GM18499 (cell line): ENCODE data around the gene NEO1.

Experiments
- ATAC-seq: cut with Tn5 transposase; IDR thresholded peaks from one replicate; pipeline ENCODE4 v1.9.1; 2021; ENCODE audit warnings: moderate number of reproducible peaks; ENCODE audit not compliant: insufficient read depth, unreplicated experiment

NEO1 gene

GRCh38 chr15:73247331-73247730 lies 195.1 kb downstream of the NEO1 start:
- no peak for ATAC-seq

GRCh38 chr15:73249499-73249898 lies 197.2 kb downstream of the NEO1 start:
- no peak for ATAC-seq

GRCh38 chr15:73254598-73254997 lies 202.3 kb downstream of the NEO1 start:
- ATAC-seq = no peak

- no peak for ATAC-seq
These were observed 206.2 kb downstream of the NEO1 start for GRCh38 chr15:73258271-73259108.

GRCh38 chr15:73264881-73265280 lies 212.6 kb downstream of the NEO1 start:
- no peak for ATAC-seq

- ATAC-seq = no peak
These were observed 213.4 kb downstream of the NEO1 start for GRCh38 chr15:73265536-73266153.

- ATAC-seq = no peak
These were observed 216.2 kb downstream of the NEO1 start for GRCh38 chr15:73268457-73268856.

GRCh38 chr15:73270366-73271097 lies 218.3 kb downstream of the NEO1 start:
- no peak for ATAC-seq

GRCh38 chr15:73273181-73274002 lies 221.1 kb downstream of the NEO1 start:
- no peak for ATAC-seq

- ATAC-seq = no peak
These were observed 223.6 kb downstream of the NEO1 start for GRCh38 chr15:73275862-73276261.

- no peak for ATAC-seq
These were observed 230.5 kb downstream of the NEO1 start for GRCh38 chr15:73282567-73283365.

GRCh38 chr15:73283366-73283962 lies 231.2 kb downstream of the NEO1 start:
- ATAC-seq = no peak

- no peak for ATAC-seq
These were observed 231.9 kb downstream of the NEO1 start for GRCh38 chr15:73284090-73284716.

GRCh38 chr15:73286311-73286710 lies 234.0 kb downstream of the NEO1 start:
- no peak for ATAC-seq

GRCh38 chr15:73287019-73287418 lies 234.8 kb downstream of the NEO1 start:
- no peak for ATAC-seq

GRCh38 chr15:73291441-73291840 lies 239.2 kb downstream of the NEO1 start:
- ATAC-seq = no peak

- ATAC-seq = no peak
These were observed 241.5 kb downstream of the NEO1 start for GRCh38 chr15:73293773-73294172.

GRCh38 chr15:73295630-73296286 lies 243.5 kb downstream of the NEO1 start:
- no peak for ATAC-seq
